Measurements from ENCODE around the gene MCF2L.

- TF ChIP-seq POLR2A (IDR thresholded peaks at IDR 0.05), result no peak
- TF ChIP-seq, protein P1, sequence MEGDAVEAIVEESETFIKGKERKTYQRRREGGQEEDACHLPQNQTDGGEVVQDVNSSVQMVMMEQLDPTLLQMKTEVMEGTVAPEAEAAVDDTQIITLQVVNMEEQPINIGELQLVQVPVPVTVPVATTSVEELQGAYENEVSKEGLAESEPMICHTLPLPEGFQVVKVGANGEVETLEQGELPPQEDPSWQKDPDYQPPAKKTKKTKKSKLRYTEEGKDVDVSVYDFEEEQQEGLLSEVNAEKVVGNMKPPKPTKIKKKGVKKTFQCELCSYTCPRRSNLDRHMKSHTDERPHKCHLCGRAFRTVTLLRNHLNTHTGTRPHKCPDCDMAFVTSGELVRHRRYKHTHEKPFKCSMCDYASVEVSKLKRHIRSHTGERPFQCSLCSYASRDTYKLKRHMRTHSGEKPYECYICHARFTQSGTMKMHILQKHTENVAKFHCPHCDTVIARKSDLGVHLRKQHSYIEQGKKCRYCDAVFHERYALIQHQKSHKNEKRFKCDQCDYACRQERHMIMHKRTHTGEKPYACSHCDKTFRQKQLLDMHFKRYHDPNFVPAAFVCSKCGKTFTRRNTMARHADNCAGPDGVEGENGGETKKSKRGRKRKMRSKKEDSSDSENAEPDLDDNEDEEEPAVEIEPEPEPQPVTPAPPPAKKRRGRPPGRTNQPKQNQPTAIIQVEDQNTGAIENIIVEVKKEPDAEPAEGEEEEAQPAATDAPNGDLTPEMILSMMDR (IDR thresholded peaks at IDR 0.05), result no peak
Observed at GRCh38 chr13:112929783-112930055, 39.3 kb upstream of the MCF2L start.
